K562 (cell line): Measurements from ENCODE around the gene FFAR1. TPM values are rescaled to one million over a fixed set of nuclear protein-coding genes. Genes with fewer than 3 reads are reported as not detected.

Source experiments
- ATAC-seq: fragments of 200-7000 bp; cut with Tn5 transposase; 3 replicates; pipeline ENCODE4 v1.9.1; 2020; ENCODE audit warnings: moderate library complexity
- BruUV-seq: library from RNA; stranded (reverse); fragments of 400-500 nt; replicated peaks from 2 replicates; lab custom pipeline; 2021; lab: Mats Ljungman, UMichigan
- CTCF ChIA-PET: fragments of 300-600 bp; formaldehyde crosslinking; extraction: SDS; loops from one replicate; lab custom pipeline; 2021; ENCODE audit warnings: low intra/inter-chr PET ratio; lab: Yijun Ruan, JAX
- POLR2A ChIA-PET: fragments of 300-600, 350-650 bp; sonication (Branson Sonifier 250); formaldehyde crosslinking; extraction: SDS; loops from one replicate; lab custom pipeline; 2021; ENCODE audit warnings: antibody characterized with exemption, inconsistent platforms; lab: Yijun Ruan, JAX
- DNase-seq, 4 experiments: peaks; one replicate each; pipeline versions ENCODE4 v3.0.0 to v3.0.0-alpha.2; 2011 to 2018; ENCODE audit warnings: low spot score in 3 of 4, mixed read lengths in 3 of 4; ENCODE audit errors: extremely low read depth in 1 of 4
- FAIRE-seq: peaks from 2 replicates; lab custom pipeline; 2011; peaks lifted over from hg19 to GRCh38; lab: Jason Lieb, UNC
- H2AFZ ChIP-seq: 2 replicates; pipeline ENCODE4 v1.6.0; 2011; ENCODE audit warnings: low read depth, low read length, control low read depth, inconsistent platforms
- H3K27ac ChIP-seq: fragments of 200-600 bp; 3 replicates; pipeline ENCODE4 v1.8.0; 2011; ENCODE audit warnings: low read depth, mild to moderate bottlenecking, control low read depth, inconsistent platforms, low read length, moderate library complexity, mixed read lengths; ENCODE audit errors: extremely low read depth
- H3K27me3 ChIP-seq, 2 experiments: fragments of 300-600 bp in 1 of 2; 2 replicates in 1 of 2; 3 replicates in 1 of 2; pipeline versions ENCODE4 v1.6.0 to v1.8.0; 2011; ENCODE audit warnings: inconsistent platforms in 2 of 2, low read length in 2 of 2, mild to moderate bottlenecking in 1 of 2, mixed read lengths in 1 of 2, moderate library complexity in 1 of 2; ENCODE audit not compliant: control insufficient read depth in 2 of 2, insufficient read depth in 2 of 2
- H3K36me3 ChIP-seq: fragments of 300-600 bp; 3 replicates; pipeline ENCODE4 v1.8.0; 2011; ENCODE audit warnings: mild to moderate bottlenecking, low read length, inconsistent platforms; ENCODE audit not compliant: control insufficient read depth, insufficient read depth
- H3K4me1 ChIP-seq, 2 experiments: fragments of 200-600 bp in 1 of 2; replicated peaks in 1 of 2; 2 replicates in 1 of 2; 3 replicates in 1 of 2; pipeline versions ENCODE4 v1.5.1 to v1.8.0; 2011; ENCODE audit warnings: inconsistent platforms in 2 of 2, low read length in 2 of 2, mild to moderate bottlenecking in 1 of 2, mixed read lengths in 1 of 2, moderate library complexity in 1 of 2; ENCODE audit not compliant: control insufficient read depth in 2 of 2, insufficient read depth in 2 of 2
- H3K4me2 ChIP-seq: 2 replicates; pipeline ENCODE4 v1.6.1; 2011; ENCODE audit warnings: low read length, control low read depth, inconsistent platforms, mixed read lengths; ENCODE audit not compliant: insufficient read depth
- H3K4me3 ChIP-seq: fragments of 200-600 bp; sonication (generic), shearing (Covaris generic); 2 replicates; pipeline ENCODE4 v1.5.1; 2016; ENCODE audit warnings: control low read depth, inconsistent platforms
- H3K79me2 ChIP-seq: fragments of 200-600 bp; 3 replicates; pipeline ENCODE4 v1.8.0; 2011; ENCODE audit warnings: low read length, inconsistent platforms; ENCODE audit not compliant: control insufficient read depth, insufficient read depth
- H3K9ac ChIP-seq, 2 experiments: 2 replicates each; pipeline versions ENCODE4 v1.6.0 to v1.6.1; 2011; ENCODE audit warnings: low read depth in 2 of 2, low read length in 2 of 2, control low read depth in 1 of 2, inconsistent platforms in 1 of 2, mild to moderate bottlenecking in 1 of 2, mixed read lengths in 1 of 2; ENCODE audit not compliant: insufficient read depth in 1 of 2
- H3K9me1 ChIP-seq: one replicate; pipeline ENCODE4 v1.6.0; 2011; ENCODE audit warnings: inconsistent platforms, mild to moderate bottlenecking, low read length, moderate library complexity; ENCODE audit not compliant: control insufficient read depth, insufficient read depth
- H3K9me3 ChIP-seq: replicated peaks from 2 replicates; pipeline ENCODE4 v1.5.1; 2011; ENCODE audit warnings: low read depth, low read length, inconsistent platforms; ENCODE audit not compliant: control insufficient read depth, insufficient read depth
- H4K20me1 ChIP-seq: replicated peaks from 2 replicates; pipeline ENCODE4 v1.6.1; 2011; ENCODE audit warnings: low read length, inconsistent platforms, mixed read lengths; ENCODE audit not compliant: control insufficient read depth, insufficient read depth
- BRF1 ChIP-seq: IDR thresholded peaks from 3 replicates; pipeline ENCODE4 v1.6.1; 2011; ENCODE audit warnings: borderline replicate concordance, mild to moderate bottlenecking; ENCODE audit not compliant: insufficient read length; ENCODE audit errors: extremely low read depth
- FOXA1 ChIP-seq: fragments of 450-650 bp; IDR thresholded peaks from 2 replicates; pipeline ENCODE4 v1.6.1; 2016; ENCODE audit warnings: mild to moderate bottlenecking, borderline replicate concordance
- FOXJ2 ChIP-seq: fragments of 200-800 bp; sonication (Bioruptor generic); IDR thresholded peaks from 2 replicates; pipeline ENCODE4 v1.6.1; 2016; ENCODE audit warnings: missing genetic modification characterization, missing compliant biosample characterization
- GABPA ChIP-seq: fragments of 200-800 bp; sonication (Bioruptor generic); conservative IDR thresholded peaks from 2 replicates; pipeline ENCODE4 v1.6.1; 2016; ENCODE audit warnings: low read depth, missing genetic modification characterization, missing compliant biosample characterization
- KDM4B ChIP-seq, 2 experiments: fragments of 450-650 bp in 1 of 2; sonication (generic) in 1 of 2; IDR thresholded peaks; 2 replicates each; pipeline ENCODE4 v1.6.1; 2016 to 2017; ENCODE audit warnings: borderline replicate concordance in 2 of 2, antibody characterized with exemption in 1 of 2, low read depth in 1 of 2, mild to moderate bottlenecking in 1 of 2
- KLF13 ChIP-seq: fragments of 450-650 bp; IDR thresholded peaks from 2 replicates; pipeline ENCODE4 v1.6.1; 2016; ENCODE audit warnings: missing genetic modification characterization, low read depth, mild to moderate bottlenecking, missing compliant biosample characterization, moderate library complexity, borderline replicate concordance
- NFIC ChIP-seq: fragments of 450-650 bp; IDR thresholded peaks from 2 replicates; pipeline ENCODE4 v1.6.1; 2017; ENCODE audit warnings: mild to moderate bottlenecking, inconsistent platforms
- SMAD4 ChIP-seq: fragments of 250-450 bp; sonication (Bioruptor Pico); conservative IDR thresholded peaks from 2 replicates; pipeline ENCODE4 v1.8.0; 2021; ENCODE audit warnings: inconsistent platforms, mild to moderate bottlenecking, moderate library complexity
- SMARCB1 ChIP-seq: IDR thresholded peaks from 2 replicates; pipeline ENCODE4 v1.6.1; 2011; ENCODE audit warnings: improper control_type of control experiment, low read depth; ENCODE audit not compliant: insufficient read length
- ZNF263 ChIP-seq: sonication (generic); formaldehyde crosslinking; IDR thresholded peaks from 2 replicates; pipeline ENCODE4 v1.8.0; 2022; ENCODE audit warnings: mild to moderate bottlenecking, missing genetic modification reagents, borderline replicate concordance
- ZNF347 ChIP-seq: fragments of 450-650 bp; formaldehyde crosslinking; IDR thresholded peaks from 2 replicates; pipeline ENCODE4 v1.4.0; 2020; ENCODE audit warnings: low read depth, mild to moderate bottlenecking, moderate library complexity
- WGBS: fragments of 100-300 bp; shearing (Covaris generic); methylation state at CpG from one replicate; pipeline ENCODE4 v1.1.6; 2016; ENCODE audit warnings: low coverage, mixed read lengths; ENCODE audit not compliant: insufficient coverage; ENCODE audit errors: missing lambda C conversion rate; 5-methylcytosine and 5-hydroxymethylcytosine counted together
- in situ Hi-C: fragments of 300-500 bp; cut with MboI; formaldehyde crosslinking; loops from 4 replicates; pipeline ENCODE4 v1.15.0; 2018; ENCODE audit warnings: inconsistent platforms, mixed read lengths
- intact Hi-C: fragments of 100-400 bp; cut with micrococcal nuclease; formaldehyde crosslinking; loops from 2 replicates; pipeline ENCODE4 v1.14.2; 2022
- polyA plus RNA-seq, 8 experiments: library from polyadenylated mRNA; depleted of rRNA in 4 of 8; stranded (reverse) in 5 of 8; unstranded in 3 of 8; fragments of >200 nt; fragmentation: Nextera tagmentation in 2 of 8; fragmentation: Illumina TruSeq in 1 of 8; extraction: Ambion mirVana in 2 of 8; extraction: Trizol in 1 of 8; gene quantifications; 2 replicates each; pipeline versions ENCODE4 v1.2.1 to v1.2.3, GENCODE V29; 2011 to 2014; ENCODE audit warnings: inconsistent platforms in 1 of 8, missing spikeins in 1 of 8
- total RNA-seq, 7 experiments: library from RNA; depleted of rRNA in 6 of 7; stranded (reverse); fragments of >200 nt in 6 of 7; fragmentation: Illumina TruSeq in 2 of 7; extraction: Trizol in 2 of 7; gene quantifications; 2 replicates each; pipeline versions ENCODE4 v1.2.1 to v1.2.3, GENCODE V29; 2011 to 2021; ENCODE audit warnings: low replicate concordance in 1 of 7
- TF ChIP-seq, protein P1 (sequence below): fragments of 450-650 bp; formaldehyde crosslinking; IDR thresholded peaks from 2 replicates; pipeline ENCODE4 v1.4.0; 2020; ENCODE audit warnings: mild to moderate bottlenecking, moderate library complexity
- TF ChIP-seq, protein P2 (sequence below): IDR thresholded peaks from 2 replicates; pipeline ENCODE4 v1.6.1; 2014; ENCODE audit warnings: antibody characterized with exemption
- TF ChIP-seq, protein P3 (sequence below): fragments of 450-650 bp; formaldehyde crosslinking; IDR thresholded peaks from 2 replicates; pipeline ENCODE4 v1.4.0; 2020; ENCODE audit warnings: mild to moderate bottlenecking
- TF ChIP-seq, protein P4 (sequence below), 2 experiments: fragments of 450-650 bp in 1 of 2; IDR thresholded peaks; 2 replicates each; pipeline ENCODE4 v1.6.1; 2011 to 2017; ENCODE audit warnings: low read depth in 2 of 2, antibody characterized with exemption in 1 of 2, borderline replicate concordance in 1 of 2, low read length in 1 of 2, mild to moderate bottlenecking in 1 of 2, mixed read lengths in 1 of 2; ENCODE audit not compliant: control insufficient read depth in 1 of 2

The FFAR1 gene
- total and polyA plus RNA-seq, 9 of the 15 experiments (the other 6 are each of a cell fraction or from before 2014, with no cell fraction given), result not detected

DNA sequence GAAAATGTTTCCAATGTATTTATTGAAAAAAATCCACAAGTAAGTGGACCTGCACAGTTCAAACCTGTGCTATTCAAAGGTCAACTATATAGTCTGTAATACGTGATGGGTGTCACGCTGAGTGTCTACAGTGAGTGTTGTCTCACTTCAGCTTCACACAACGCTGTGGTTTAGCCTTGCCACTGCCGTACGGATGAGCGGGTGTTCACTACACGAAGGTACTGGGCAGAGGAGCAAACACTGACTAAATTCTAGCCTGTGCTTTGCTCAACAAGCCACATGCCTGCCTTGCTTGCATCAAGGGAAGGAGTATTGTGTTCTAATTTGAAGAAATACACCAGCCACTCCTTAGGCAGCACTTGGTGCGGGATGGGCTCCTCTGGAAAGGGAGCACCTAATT, 7.2 kb downstream of the FFAR1 start:
- 34% methylated on average over 8 of the region's 8 CpGs for WGBS
- ATAC-seq, result no peak
- CTCF ChIA-PET, result no interaction called here
- no peak for TF ChIP-seq ZNF263
- TF ChIP-seq, protein P1, sequence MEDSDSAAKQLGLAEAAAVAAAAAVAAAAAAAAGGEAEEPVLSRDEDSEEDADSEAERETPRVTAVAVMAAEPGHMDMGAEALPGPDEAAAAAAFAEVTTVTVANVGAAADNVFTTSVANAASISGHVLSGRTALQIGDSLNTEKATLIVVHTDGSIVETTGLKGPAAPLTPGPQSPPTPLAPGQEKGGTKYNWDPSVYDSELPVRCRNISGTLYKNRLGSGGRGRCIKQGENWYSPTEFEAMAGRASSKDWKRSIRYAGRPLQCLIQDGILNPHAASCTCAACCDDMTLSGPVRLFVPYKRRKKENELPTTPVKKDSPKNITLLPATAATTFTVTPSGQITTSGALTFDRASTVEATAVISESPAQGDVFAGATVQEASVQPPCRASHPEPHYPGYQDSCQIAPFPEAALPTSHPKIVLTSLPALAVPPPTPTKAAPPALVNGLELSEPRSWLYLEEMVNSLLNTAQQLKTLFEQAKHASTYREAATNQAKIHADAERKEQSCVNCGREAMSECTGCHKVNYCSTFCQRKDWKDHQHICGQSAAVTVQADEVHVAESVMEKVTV (CRISPR knock-in tag), result no peak
- TF ChIP-seq SMAD4 (CRISPR knock-in tag), result no peak
- no peak for TF ChIP-seq SMARCB1
- no peak for TF ChIP-seq GABPA (tag)
- TF ChIP-seq, protein P2, sequence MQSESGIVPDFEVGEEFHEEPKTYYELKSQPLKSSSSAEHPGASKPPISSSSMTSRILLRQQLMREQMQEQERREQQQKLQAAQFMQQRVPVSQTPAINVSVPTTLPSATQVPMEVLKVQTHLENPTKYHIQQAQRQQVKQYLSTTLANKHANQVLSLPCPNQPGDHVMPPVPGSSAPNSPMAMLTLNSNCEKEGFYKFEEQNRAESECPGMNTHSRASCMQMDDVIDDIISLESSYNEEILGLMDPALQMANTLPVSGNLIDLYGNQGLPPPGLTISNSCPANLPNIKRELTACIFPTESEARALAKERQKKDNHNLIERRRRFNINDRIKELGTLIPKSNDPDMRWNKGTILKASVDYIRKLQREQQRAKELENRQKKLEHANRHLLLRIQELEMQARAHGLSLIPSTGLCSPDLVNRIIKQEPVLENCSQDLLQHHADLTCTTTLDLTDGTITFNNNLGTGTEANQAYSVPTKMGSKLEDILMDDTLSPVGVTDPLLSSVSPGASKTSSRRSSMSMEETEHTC, result no peak
- no peak for TF ChIP-seq BRF1
- no peak for TF ChIP-seq FOXA1
- TF ChIP-seq, protein P3, sequence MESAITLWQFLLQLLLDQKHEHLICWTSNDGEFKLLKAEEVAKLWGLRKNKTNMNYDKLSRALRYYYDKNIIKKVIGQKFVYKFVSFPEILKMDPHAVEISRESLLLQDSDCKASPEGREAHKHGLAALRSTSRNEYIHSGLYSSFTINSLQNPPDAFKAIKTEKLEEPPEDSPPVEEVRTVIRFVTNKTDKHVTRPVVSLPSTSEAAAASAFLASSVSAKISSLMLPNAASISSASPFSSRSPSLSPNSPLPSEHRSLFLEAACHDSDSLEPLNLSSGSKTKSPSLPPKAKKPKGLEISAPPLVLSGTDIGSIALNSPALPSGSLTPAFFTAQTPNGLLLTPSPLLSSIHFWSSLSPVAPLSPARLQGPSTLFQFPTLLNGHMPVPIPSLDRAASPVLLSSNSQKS (CRISPR knock-in tag), result no peak
- TF ChIP-seq KDM4B (IDR thresholded peaks at IDR 0.05; ENCODE audit: borderline replicate concordance in 2 of 2, low read depth in 1 of 2), result no peak
- TF ChIP-seq KLF13 (tag), result no peak
- TF ChIP-seq ZNF347 (CRISPR knock-in tag), result no peak
- TF ChIP-seq FOXJ2, result no peak
- TF ChIP-seq, protein P4, sequence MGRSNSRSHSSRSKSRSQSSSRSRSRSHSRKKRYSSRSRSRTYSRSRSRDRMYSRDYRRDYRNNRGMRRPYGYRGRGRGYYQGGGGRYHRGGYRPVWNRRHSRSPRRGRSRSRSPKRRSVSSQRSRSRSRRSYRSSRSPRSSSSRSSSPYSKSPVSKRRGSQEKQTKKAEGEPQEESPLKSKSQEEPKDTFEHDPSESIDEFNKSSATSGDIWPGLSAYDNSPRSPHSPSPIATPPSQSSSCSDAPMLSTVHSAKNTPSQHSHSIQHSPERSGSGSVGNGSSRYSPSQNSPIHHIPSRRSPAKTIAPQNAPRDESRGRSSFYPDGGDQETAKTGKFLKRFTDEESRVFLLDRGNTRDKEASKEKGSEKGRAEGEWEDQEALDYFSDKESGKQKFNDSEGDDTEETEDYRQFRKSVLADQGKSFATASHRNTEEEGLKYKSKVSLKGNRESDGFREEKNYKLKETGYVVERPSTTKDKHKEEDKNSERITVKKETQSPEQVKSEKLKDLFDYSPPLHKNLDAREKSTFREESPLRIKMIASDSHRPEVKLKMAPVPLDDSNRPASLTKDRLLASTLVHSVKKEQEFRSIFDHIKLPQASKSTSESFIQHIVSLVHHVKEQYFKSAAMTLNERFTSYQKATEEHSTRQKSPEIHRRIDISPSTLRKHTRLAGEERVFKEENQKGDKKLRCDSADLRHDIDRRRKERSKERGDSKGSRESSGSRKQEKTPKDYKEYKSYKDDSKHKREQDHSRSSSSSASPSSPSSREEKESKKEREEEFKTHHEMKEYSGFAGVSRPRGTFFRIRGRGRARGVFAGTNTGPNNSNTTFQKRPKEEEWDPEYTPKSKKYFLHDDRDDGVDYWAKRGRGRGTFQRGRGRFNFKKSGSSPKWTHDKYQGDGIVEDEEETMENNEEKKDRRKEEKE (IDR thresholded peaks at IDR 0.05; ENCODE audit: borderline replicate concordance in 1 of 2, control insufficient read depth in 1 of 2, low read depth in 2 of 2, low read length in 1 of 2), result no peak
- TF ChIP-seq NFIC, result no peak

More for the DNA sequence above, 7.2 kb downstream of the FFAR1 start:
- POLR2A ChIA-PET, result no interaction called here
- Histone ChIP-seq H3K9ac (no peak overlapping the region; a peak in 1 of 4 replicates), H2AFZ (0 out of 2 replicates have a peak overlapping the region, but pooled peaks have one; percentile 12), H3K36me3 (no peaks in the 10 kb centered on the region), H3K79me2 (no peaks in the 10 kb centered on the region), H3K4me2 (no peak overlapping the region), H3K9me1 (no peaks in the 10 kb centered on the region), H3K4me1 (peaks cover 5 to 27% of the 10 kb centered on the region in 2 experiments; a peak in 4 of 5 replicates), H3K9me3 (no peaks in the 10 kb centered on the region), H3K4me3 (no peak overlapping the region), H3K27me3 (peaks cover 0 to 7% of the 10 kb centered on the region in 2 experiments; a peak in 3 of 5 replicates), H3K27ac (no peak overlapping the region), H4K20me1 (no peaks in the 10 kb centered on the region)
- intact Hi-C loops (no loop called here), in situ Hi-C loops (no loop called here)
- DNase-seq, result peak in 1 of 4 experiments; percentile 2
- BruUV-seq, result no TSS peak
- FAIRE-seq, result no peak
